ENCODE data around the gene AMN.

Gene AMN

DNA sequence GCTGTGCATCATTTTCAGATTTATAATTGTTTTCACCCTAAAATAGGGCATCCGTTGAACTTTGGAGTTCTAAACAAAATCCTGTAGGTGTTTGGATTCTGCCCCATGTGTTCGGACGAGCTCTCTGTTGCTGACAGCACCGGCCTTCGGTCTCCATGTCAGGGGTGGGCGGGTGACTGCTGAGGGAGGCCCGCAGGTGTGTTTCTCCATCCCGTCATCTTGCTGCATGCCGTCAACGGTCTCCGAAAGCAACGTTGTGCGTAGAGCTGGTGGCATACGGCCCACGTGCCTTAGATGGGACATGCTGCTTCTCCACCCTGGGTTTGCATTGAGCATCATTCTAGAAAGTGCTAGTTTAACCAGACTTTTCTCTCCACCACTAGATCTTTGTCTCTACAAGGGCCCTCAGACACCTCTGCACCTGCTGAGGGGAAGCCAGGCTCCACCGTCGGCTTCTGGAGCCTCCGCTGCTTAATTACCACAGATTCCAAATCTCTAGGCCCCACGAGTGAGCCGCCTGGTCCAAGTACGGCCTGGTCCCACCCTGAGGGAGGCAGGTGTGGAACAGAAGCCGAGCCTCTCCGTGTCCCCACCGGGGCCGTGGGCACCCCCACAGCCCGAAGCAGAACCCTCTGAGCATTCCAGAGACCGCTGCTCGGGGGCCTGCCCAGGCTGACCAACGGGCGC, 15.7 kb upstream of the AMN start:
- H4K20me1 ChIP-seq (ENCODE audit: insufficient read depth, low read length): no peaks in the 10 kb centered on the region

DNA sequence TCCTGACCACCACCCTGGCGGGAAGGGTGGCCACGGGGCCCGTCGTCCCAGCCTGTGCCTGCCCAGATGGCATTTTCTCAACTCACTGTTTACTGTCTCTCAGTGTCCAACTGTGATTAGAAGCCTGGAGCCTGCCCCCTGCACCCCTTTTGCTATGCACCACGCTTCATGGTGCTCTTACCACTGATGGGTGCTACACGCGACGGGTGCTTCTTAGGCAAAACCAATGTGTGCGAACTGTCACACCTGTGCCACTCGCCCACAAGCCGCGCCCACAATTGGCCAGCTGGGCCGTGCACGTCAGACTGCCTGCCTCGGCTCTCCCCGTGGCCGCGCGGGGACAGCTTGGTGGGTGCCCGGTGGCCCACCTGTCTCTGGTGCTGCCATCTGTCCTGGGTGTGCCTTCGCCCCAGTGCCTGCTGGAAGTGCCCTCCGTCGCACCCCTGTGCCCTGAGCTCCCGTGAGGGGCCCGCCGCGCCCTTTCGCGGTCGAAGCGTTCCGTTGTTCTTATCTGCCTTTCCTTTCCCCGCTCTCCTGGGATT, 15.1 kb upstream of the AMN start:
- Histone ChIP-seq H3K4me1 (ENCODE audit: low read length) (peaks cover 3% of the 10 kb centered on the region), H4K20me1 (ENCODE audit: insufficient read depth, low read length) (no peaks in the 10 kb centered on the region), H3K4me3 (ENCODE audit: low read length) (no peak overlapping the region), H3K9me2 (replicated peaks; ENCODE audit: insufficient read depth, low read length) (no peaks in the 10 kb centered on the region), H3K27ac (ENCODE audit: low read length) (no peak overlapping the region), H3K27me3 (replicated peaks; ENCODE audit: insufficient read depth, low read length) (no peaks in the 10 kb centered on the region), H3K4me2 (ENCODE audit: low read depth, low read length) (no peak overlapping the region), H3K9ac (ENCODE audit: low read length) (no peak overlapping the region), H3K9me3 (replicated peaks; ENCODE audit: insufficient read depth, low read length) (no peaks in the 10 kb centered on the region), H3F3A (ENCODE audit: insufficient read depth, low read length) (no peaks in the 10 kb centered on the region), H2AFZ (ENCODE audit: low read length) (no peak overlapping the region), H3K36me3 (replicated peaks; ENCODE audit: insufficient read depth, low read length) (no peaks in the 10 kb centered on the region), H3K79me2 (ENCODE audit: low read length) (peaks cover 8% of the 10 kb centered on the region)
- DNase-seq: no peak
- TF ChIP-seq, protein P1, sequence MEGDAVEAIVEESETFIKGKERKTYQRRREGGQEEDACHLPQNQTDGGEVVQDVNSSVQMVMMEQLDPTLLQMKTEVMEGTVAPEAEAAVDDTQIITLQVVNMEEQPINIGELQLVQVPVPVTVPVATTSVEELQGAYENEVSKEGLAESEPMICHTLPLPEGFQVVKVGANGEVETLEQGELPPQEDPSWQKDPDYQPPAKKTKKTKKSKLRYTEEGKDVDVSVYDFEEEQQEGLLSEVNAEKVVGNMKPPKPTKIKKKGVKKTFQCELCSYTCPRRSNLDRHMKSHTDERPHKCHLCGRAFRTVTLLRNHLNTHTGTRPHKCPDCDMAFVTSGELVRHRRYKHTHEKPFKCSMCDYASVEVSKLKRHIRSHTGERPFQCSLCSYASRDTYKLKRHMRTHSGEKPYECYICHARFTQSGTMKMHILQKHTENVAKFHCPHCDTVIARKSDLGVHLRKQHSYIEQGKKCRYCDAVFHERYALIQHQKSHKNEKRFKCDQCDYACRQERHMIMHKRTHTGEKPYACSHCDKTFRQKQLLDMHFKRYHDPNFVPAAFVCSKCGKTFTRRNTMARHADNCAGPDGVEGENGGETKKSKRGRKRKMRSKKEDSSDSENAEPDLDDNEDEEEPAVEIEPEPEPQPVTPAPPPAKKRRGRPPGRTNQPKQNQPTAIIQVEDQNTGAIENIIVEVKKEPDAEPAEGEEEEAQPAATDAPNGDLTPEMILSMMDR (IDR thresholded peaks at IDR 0.05; ENCODE audit: low read length): no peak
- no peak for TF ChIP-seq EZH2phosphoT487 (IDR thresholded peaks at IDR 0.05; ENCODE audit: low read length)
- TF ChIP-seq EZH2 (optimal IDR thresholded peaks at IDR 0.05; ENCODE audit: low read depth, low read length): no peak

More for the DNA sequence above, 15.7 kb upstream of the AMN start:
- no peak overlapping the region for H3K4me2 ChIP-seq (ENCODE audit: low read depth, low read length)
- H3F3A ChIP-seq (ENCODE audit: insufficient read depth, low read length): 0 out of 2 replicates have a peak, but pooled peaks cover 4% of the 10 kb centered on the region
- no peaks in the 10 kb centered on the region for H3K36me3 ChIP-seq (replicated peaks; ENCODE audit: insufficient read depth, low read length)
- no peak overlapping the region for H3K4me3 ChIP-seq (ENCODE audit: low read length)
- DNase-seq: no peak
- no peaks in the 10 kb centered on the region for H3K27me3 ChIP-seq (replicated peaks; ENCODE audit: insufficient read depth, low read length)
- H3K9ac ChIP-seq (ENCODE audit: low read length): no peak overlapping the region
- H3K4me1 ChIP-seq (ENCODE audit: low read length): peaks cover 9% of the 10 kb centered on the region
- no peak overlapping the region for H3K27ac ChIP-seq (ENCODE audit: low read length)
- no peak overlapping the region for H2AFZ ChIP-seq (ENCODE audit: low read length)
- H3K79me2 ChIP-seq (ENCODE audit: low read length): peaks cover 10% of the 10 kb centered on the region
- no peaks in the 10 kb centered on the region for H3K9me2 ChIP-seq (replicated peaks; ENCODE audit: insufficient read depth, low read length)
- H3K9me3 ChIP-seq (replicated peaks; ENCODE audit: insufficient read depth, low read length): no peaks in the 10 kb centered on the region
- no peak for TF ChIP-seq EZH2phosphoT487 (IDR thresholded peaks at IDR 0.05; ENCODE audit: low read length)
- no peak for TF ChIP-seq EZH2 (optimal IDR thresholded peaks at IDR 0.05; ENCODE audit: low read depth, low read length)
- TF ChIP-seq, protein P1 (IDR thresholded peaks at IDR 0.05; ENCODE audit: low read length): no peak

DNA sequence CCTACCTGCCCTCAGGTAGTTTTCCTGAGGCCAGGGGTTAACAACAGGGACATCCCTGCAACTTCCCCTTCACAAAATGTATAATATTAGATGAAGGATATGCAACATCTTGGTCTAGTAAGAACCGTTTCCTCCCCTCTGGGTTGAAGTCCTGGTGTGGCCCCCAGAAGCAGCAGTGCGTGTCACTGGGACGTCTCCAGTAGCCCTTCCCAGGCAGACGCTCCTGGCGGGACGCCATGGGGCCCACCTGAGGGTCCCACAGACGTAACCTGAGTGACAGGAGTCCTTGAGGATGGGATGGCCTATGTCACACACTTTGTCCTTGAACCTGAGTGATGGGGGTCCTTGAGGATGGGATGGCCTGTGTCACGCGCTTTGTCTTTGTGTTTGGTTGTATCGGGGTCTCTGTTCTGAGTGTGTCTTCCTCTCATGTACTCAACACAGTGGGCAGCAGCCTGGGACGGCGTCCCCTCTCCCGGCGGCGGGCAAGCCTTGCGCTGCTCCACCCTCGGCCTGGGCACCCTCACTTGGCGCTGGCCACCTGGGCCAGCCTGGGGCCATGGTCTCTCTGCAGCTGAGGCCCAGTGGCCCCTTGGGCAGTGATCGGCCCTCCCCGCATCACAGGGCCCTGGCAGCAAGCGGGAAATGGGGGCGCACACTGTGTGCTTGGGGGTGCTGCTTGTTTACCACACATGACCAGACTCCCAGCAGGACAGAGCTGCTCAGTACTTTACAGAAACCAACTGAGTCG, 14.3 kb upstream of the AMN start:
- Histone ChIP-seq H3K9ac (ENCODE audit: low read length) (no peak overlapping the region), H2AFZ (ENCODE audit: low read length) (no peak overlapping the region), H3K79me2 (ENCODE audit: low read length) (peaks cover under 1% of the 10 kb centered on the region; the same call in 1 of the 2 replicates), H3F3A (ENCODE audit: insufficient read depth, low read length) (no peaks in the 10 kb centered on the region), H3K9me3 (replicated peaks; ENCODE audit: insufficient read depth, low read length) (no peaks in the 10 kb centered on the region), H3K4me2 (ENCODE audit: low read depth, low read length) (no peak overlapping the region), H3K4me3 (ENCODE audit: low read length) (no peak overlapping the region), H3K4me1 (ENCODE audit: low read length) (no peaks in the 10 kb centered on the region), H3K27me3 (replicated peaks; ENCODE audit: insufficient read depth, low read length) (no peaks in the 10 kb centered on the region), H3K9me2 (replicated peaks; ENCODE audit: insufficient read depth, low read length) (no peaks in the 10 kb centered on the region), H4K20me1 (ENCODE audit: insufficient read depth, low read length) (no peaks in the 10 kb centered on the region), H3K36me3 (replicated peaks; ENCODE audit: insufficient read depth, low read length) (no peaks in the 10 kb centered on the region), H3K27ac (ENCODE audit: low read length) (no peak overlapping the region)
- TF ChIP-seq, protein P1 (IDR thresholded peaks at IDR 0.05; ENCODE audit: low read length): no peak
- TF ChIP-seq EZH2 (optimal IDR thresholded peaks at IDR 0.05; ENCODE audit: low read depth, low read length) (no peak), EZH2phosphoT487 (IDR thresholded peaks at IDR 0.05; ENCODE audit: low read length) (no peak)
- DNase-seq: no peak

Measured in MM.1S (cell line).